ENCODE data around the gene WDR35.

WDR35 gene

GRCh38 chr2:19866771-19867170 is 123.1 kb downstream of the WDR35 start:
- no peak for DNase-seq

DNA sequence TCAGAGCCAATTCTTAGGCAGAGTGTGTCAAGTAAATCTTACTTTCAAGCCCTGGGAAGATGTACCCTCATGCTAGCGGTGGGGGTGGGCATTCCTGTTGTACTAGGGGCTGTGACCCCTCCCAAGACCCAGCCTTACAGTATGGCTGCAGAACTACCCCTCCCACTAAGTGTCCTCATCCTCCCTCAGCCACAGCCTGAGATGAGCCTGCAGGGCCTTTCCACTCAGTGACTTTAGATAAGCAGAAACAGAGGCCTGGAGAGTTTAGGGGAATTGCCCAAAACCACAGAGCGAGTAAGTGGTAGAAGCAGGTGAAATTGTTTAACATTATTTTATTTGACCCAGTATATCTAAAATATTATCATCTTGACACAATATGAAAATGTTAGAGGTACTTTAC is 124.8 kb downstream of the WDR35 start:
- no peak for DNase-seq

- DNase-seq: no peak
Observed at GRCh38 chr2:19864381-19864780, 125.5 kb downstream of the WDR35 start.

DNA sequence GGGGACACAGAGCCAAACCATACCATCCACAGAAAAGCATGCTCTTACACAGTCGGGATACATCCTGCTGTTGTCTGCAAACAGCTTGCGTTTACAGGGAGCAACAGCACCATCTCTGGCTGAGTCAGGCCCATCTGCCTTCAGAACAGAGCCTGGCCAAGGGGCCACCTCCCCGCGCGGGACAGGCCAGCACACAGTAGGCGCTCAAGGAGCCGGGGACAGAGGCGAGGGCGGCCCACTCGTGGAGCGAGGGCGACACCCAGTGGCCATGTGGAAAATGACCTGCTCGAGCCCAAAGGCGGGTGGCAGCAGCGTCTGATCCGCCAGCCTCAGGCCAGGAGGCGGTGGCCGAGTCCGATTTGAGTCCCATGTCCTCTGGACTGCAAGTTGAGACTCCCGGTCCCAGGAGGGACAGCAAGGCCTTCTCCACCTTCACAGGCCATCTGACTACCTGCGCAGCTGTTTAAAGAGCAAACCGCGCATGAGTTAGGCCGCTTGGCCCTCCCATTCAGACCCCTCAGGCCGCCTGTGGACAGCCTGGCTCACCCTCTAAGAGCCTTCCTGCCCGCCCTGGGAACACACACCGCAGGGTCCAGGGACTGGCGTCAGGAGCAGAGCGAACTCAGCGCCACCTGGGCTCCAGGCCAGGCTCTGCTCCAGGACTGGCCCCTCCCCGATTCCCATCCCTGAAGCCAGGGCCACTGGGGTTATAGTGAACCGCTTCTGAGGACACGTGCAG is 126.4 kb downstream of the WDR35 start:
- peak; percentile 71 for DNase-seq

DNA sequence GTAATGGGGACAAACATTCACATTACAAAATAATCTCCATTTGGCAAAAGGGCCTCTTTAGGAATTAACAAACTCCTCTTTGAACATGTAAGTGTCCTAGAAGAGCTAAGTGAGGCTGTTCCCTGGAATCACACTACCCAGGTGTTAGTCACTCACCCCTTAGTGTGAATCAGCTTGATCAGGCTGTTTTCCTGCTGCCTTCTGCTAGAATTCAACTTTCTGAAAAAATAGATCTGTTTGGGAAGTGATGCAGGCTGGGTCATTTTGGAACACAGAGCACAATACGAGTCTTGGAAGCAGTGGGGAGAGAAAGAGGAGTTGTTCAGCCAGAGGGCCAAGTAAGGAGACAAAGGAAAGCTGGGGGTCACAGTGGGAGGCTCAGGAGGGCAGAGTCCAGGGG is 128.1 kb downstream of the WDR35 start:
- DNase-seq: no peak
